HG03280 (cell line): ENCODE measurements around the gene TBC1D22A.

Source experiments
- ATAC-seq: cut with Tn5 transposase; IDR thresholded peaks from one replicate; pipeline ENCODE4 v1.9.1; 2021; ENCODE audit warnings: mild to moderate bottlenecking, moderate library complexity; ENCODE audit not compliant: unreplicated experiment

The TBC1D22A gene

GRCh38 chr22:47143249-47143938, 380.9 kb downstream of the TBC1D22A start:
- no peak for ATAC-seq

DNA sequence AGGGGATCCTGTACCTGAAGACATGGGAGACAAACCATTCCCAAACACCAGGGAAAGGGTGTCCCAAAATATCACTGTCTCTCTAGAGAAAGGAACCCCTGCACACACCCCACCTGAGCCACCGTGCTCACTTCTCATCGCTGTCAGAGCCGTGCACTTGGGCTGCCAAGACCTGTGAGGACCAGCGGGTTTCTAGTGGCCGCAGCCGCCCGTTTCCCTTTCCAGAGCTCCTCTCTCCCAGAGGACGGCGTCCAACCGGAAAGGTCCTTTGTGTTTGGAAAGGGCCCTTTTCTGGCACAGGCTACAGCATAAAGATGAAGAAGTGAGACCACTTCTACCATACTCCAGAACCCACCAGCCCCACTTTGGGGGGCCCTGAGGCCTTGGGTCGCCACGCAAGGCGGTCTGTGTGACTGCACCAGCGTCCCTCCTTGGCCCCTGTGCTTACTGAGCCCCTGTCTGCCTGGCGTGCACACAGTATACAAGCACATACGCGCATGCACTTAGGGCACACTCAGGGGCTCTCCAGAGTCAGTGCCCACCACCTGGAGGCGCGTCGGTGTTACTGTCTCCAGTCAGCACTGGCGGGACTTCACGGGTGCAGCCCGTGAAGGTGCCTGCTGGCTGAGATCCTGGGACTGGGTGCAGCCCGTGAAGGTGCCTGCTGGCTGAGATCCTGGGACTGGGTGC, 381.8 kb downstream of the TBC1D22A start:
- no peak for ATAC-seq

- ATAC-seq: no peak
These were observed 382.5 kb downstream of the TBC1D22A start for GRCh38 chr22:47144791-47145425.

DNA sequence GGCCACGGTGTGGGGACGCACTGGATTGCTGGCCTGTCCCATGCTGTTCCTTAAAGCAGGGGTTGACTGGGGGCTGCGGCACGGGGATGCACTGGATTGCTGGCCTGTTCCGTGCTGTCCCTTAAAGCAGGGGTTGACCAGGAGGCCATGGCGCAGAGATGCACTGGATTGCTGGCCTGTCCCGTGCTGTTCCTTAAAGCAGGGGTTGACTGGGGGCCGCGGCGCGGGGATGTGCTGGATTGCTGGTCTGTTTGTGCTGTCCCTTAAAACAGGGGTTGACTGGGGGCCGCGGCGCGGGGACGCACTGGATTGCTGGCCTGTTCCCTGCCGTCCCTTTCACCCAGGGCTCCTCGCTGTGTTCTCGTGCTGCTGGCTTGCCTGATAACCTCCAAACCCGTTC, 383.4 kb downstream of the TBC1D22A start:
- no peak for ATAC-seq

GRCh38 chr22:47146391-47146790, 383.9 kb downstream of the TBC1D22A start:
- no peak for ATAC-seq

- no peak for ATAC-seq
These were observed 384.5 kb downstream of the TBC1D22A start for GRCh38 chr22:47146941-47147340.

DNA sequence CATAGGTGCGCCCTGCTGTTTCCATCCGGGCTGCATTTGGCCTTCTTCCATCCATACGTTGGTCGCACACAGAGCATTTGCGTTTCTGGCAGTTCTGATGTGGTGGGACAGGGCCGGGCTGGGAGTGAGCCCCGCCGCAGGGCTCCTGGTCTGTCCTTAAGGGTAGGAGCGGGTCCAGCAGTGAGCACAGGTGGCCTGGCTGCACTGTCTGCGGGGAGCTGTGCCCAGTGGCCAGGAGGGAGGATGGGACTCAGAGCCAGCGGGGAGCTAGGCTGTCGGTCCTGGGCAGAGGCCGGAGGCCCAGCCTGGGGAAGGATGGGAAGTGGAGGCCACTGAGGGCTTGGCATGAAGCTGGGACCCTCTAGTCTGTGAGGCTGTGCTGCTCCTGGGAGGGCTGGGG, 385.1 kb downstream of the TBC1D22A start:
- no peak for ATAC-seq

DNA sequence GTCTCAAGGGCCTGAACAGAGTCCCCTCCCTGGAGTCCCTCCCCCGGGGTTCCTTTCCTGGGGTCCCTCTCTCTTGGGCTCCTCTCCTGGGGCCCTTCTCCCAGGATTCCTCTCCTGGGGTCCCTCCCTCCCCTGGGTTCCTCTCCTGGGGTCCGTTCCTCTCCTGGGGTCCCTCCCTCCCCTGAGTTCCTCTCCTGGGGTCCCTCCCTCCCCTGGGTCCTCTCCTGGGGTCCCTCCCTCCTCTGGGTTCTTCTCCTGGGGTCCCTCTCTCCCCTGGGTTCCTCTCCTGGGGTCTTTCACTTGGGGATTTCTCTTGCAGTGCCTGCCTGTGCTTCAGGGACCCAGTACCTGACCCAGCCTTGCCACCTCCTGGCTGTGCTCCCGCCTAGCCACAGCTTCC, 386.1 kb downstream of the TBC1D22A start:
- ATAC-seq: no peak

DNA sequence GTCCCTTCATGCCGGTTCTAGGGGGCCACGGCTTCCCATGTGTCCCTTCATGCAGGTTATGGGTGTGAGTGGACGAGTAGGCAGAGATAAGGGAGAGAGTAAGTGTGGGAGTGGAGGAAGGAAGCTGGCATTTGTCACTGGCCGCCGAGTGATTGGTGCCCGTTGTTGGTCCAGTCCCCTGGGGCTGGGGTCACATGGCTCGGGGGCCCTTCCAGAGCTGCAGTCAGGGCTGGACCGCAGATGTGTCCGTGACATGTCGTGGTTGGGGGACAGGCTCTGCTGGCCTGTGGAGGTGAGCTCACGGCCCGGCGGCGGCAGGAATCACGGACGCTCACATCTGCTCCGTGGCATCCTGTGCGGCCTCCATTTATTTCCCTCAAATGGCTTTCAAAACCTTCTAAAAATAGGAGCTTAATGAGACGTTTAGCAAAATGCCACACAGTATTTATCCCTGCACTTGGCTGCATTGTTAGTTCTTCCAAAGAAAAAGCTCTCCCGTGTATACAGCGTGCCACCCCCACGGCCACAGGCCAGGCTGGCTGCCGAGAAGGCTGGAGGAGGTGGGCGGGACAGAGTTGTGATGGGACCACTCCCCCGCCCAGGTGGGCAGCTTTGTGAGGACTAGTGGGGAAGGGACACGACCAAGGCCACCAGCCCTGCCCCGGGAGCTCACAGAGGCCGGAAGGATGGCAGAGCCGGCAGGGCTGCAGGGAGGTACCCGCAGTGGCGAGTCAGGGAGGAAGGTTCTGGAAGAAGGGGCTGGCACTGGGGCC, 386.7 kb downstream of the TBC1D22A start:
- ATAC-seq: no peak

- ATAC-seq: no peak
These were observed 387.5 kb downstream of the TBC1D22A start for GRCh38 chr22:47149976-47150375.

GRCh38 chr22:47150426-47150825, 388.0 kb downstream of the TBC1D22A start:
- ATAC-seq: no peak

- ATAC-seq: no peak
These were observed 388.6 kb downstream of the TBC1D22A start for GRCh38 chr22:47151064-47151463.

- ATAC-seq: no peak
These were observed 389.0 kb downstream of the TBC1D22A start for GRCh38 chr22:47151490-47151889.

GRCh38 chr22:47152236-47152635, 389.8 kb downstream of the TBC1D22A start:
- no peak for ATAC-seq

DNA sequence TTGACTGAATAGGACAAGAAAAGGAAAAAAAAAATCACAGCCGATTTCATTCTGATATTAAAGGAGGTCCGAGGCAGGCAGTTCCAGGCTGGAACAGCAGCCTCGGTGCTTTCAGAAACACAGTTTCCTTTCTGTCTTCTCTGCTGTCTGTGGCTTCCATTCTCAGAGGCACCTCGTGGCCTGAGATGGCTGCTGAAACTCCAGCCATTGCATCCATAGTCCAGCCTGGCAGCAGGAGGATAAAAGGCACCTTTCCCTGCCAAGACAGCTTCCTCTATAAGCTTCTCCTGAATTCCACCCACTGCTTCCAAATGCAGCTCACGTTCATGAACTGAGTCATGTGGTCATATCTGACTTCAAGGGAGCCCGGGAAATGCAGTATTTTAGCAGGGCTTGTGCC, 390.5 kb downstream of the TBC1D22A start:
- ATAC-seq: no peak

GRCh38 chr22:47153854-47154525, 391.5 kb downstream of the TBC1D22A start:
- no peak for ATAC-seq

DNA sequence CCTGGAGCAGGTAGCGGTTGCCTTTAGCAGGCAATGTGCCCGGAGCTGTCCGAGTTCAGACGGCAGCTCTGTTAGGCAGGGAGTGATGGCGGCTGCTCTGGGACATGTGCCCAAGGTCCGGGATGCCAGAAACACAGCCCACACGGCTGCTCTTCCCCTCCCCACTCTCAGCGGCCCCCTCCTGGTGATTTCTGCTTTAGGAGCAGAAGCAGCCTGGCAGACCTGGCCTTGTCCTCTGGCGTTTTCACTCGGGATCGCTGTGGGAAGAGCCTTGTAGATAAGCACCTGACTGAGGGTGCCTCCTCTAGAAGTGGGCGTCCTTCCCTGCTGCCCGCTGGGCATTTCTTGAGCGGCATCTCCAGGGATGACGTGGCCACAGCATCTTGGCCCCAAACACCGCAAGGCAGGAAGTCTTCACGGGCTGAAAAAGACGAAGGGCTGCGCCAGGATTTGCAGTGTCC, 392.2 kb downstream of the TBC1D22A start:
- no peak for ATAC-seq

- ATAC-seq: no peak
These were observed 392.9 kb downstream of the TBC1D22A start for GRCh38 chr22:47155131-47155885.

DNA sequence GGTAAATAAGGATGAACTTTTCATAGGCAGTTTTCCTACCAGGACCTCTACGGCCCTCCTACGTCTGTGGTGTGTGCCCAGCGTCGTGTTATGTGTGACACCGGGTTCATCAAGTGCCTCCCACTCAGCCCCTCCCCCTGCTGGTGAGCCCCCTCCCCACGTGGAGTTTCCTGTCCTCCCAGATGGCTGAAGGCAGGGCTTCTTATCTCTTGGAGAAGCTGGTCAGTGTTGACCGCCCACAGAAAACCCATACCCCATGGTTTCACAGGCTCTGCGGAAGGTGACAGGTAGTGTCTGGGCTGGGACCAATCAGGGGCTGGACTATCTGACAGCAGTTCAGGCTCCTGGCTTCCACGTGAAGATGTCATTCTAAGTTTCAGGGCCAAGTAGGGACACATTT, 393.5 kb downstream of the TBC1D22A start:
- no peak for ATAC-seq
